GM12864 (cell line): Measurements from ENCODE around the gene SGCA.

Experiments
- DNase-seq: peaks from one replicate; pipeline ENCODE4 v3.0.0-alpha.2; 2011; ENCODE audit warnings: low read depth
- H3K4me3 ChIP-seq: 2 replicates; pipeline ENCODE4 v1.5.1; 2011; ENCODE audit warnings: mild to moderate bottlenecking, low read depth, low read length, control low read depth
- TF ChIP-seq, protein P1 (sequence below): IDR thresholded peaks from 2 replicates; pipeline ENCODE4 v1.5.1; 2011; ENCODE audit warnings: low read depth, mild to moderate bottlenecking, moderate library complexity, low read length, control low read depth, inconsistent platforms; ENCODE audit errors: missing control alignments

SGCA gene

DNA sequence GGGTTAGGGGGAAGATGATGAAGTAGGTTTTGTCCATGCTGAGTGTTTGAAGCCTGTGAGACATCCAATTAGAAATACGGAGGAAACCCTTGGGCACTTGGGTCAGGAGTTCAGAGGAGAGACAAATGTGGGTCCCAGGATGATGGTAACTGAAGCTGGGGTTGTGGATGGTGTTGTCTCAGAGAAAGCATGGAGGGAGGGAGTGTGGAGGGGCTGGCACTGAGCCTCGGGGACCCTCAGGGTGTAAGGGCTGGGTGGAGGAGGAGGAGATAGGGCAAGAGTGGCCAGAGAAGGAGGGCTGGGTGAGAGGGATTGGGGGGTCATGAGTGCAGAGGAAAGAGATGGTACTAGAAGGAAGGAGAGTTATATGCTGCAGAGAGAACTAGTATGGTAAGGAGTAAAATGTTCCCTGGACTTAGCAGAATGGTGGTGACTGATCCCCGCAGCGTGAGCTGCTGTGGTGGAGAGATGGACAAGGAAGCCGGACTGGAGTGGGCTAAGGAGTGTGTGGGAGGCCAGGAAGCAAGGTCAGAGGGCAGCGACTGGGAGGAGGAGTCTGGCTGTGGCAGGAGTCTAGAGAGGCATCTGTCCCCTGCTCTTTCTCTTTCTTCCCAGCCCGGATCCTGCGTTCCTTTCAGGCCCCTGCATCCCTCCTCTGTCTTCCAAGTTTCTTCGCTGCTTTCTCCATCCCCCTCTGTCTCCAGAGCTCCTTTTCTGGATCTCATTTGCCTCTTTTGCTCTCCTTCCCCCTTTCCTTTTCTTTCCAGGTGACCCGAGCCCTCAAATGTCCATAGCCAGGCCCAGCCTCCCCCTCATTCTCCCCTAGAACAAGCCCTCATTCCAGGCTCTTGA lies 39.5 kb downstream of the SGCA start:
- no peak for DNase-seq
- TF ChIP-seq, protein P1, sequence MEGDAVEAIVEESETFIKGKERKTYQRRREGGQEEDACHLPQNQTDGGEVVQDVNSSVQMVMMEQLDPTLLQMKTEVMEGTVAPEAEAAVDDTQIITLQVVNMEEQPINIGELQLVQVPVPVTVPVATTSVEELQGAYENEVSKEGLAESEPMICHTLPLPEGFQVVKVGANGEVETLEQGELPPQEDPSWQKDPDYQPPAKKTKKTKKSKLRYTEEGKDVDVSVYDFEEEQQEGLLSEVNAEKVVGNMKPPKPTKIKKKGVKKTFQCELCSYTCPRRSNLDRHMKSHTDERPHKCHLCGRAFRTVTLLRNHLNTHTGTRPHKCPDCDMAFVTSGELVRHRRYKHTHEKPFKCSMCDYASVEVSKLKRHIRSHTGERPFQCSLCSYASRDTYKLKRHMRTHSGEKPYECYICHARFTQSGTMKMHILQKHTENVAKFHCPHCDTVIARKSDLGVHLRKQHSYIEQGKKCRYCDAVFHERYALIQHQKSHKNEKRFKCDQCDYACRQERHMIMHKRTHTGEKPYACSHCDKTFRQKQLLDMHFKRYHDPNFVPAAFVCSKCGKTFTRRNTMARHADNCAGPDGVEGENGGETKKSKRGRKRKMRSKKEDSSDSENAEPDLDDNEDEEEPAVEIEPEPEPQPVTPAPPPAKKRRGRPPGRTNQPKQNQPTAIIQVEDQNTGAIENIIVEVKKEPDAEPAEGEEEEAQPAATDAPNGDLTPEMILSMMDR = no peak
- H3K4me3 ChIP-seq = no peak overlapping the region

DNA sequence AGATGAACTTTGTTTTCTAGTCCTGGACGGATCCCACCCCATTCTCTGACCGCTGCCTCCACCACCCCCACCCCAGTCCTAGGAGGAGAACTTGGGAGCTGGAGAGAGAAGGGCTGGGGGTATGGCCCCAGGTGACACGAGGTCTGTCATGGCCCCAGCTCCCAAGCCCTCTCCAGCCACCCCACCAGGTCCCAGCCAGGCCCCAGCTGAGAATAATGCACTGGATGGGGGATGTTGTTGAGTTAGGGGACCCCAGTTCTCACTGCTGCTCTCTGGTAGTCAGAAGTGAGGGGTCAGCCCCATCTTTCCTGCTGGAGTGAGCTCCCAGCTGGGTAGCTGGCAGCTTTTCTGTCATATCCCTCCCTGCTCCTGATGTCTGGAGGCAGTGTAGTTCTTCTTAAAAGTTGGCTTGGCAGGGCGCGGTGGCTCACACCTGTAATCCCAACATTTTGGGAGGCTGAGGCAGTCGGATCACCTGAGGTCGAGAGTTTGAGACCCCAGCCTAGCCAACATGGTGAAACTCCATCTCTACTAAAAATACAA lies 40.2 kb downstream of the SGCA start:
- no peak overlapping the region for H3K4me3 ChIP-seq
- no peak for DNase-seq
- TF ChIP-seq, protein P1 = no peak

DNA sequence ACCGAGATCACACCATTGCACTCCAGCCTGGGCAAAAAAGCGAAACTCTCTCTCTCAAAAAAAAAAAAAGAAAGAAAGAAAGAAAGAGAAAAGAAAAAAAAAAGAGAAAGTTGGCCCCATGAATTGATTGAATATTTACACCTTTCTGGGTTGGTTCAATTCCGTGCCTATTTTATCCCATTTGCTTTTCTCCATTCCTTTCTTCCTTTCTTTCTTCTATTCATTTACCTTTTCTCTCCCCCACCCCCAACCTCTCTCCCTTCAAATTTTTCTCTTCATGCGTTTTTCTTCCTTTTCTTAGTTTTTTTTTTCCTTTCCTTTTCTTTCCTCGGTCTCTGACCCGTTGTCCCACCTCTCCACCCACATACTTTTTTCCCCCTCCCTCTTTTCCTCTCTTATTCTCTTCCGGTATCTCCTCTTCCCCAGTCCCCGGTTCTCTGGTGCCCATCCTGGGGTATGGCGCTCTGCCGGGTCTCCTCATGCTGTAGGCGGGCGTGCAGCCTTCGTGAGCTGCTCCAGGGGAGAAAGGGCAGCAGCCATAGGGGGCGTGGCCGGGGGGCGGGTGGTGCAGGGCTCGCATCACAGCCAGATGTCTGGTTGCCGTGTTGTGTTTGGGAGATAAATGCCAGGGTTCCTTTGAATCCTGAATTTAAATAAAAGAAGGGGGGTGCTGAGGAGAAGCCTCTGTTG lies 40.9 kb downstream of the SGCA start:
- TF ChIP-seq, protein P1 = no peak
- no peak overlapping the region for H3K4me3 ChIP-seq
- DNase-seq = no peak

DNA sequence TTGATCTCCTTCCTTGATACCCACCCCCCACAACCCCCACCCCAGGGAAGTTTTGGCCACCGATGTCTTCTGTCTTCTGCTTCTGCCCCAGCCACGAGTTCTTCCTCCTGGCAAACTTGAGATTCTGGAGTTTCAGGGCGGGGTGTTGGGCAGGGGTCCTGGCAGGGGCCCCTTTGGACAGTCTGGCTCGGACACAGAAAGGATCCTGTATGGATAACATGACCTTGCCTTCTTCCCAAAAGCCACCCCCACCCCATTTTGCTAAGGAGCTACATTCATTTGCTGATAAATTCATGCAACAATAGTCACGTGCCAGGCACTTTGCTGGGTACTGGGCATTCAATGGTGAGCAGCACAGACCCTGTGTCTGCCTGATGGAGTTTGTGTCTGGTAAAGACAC lies 41.5 kb downstream of the SGCA start:
- no peak for DNase-seq
- TF ChIP-seq, protein P1 = no peak
- H3K4me3 ChIP-seq = no peak overlapping the region

DNA sequence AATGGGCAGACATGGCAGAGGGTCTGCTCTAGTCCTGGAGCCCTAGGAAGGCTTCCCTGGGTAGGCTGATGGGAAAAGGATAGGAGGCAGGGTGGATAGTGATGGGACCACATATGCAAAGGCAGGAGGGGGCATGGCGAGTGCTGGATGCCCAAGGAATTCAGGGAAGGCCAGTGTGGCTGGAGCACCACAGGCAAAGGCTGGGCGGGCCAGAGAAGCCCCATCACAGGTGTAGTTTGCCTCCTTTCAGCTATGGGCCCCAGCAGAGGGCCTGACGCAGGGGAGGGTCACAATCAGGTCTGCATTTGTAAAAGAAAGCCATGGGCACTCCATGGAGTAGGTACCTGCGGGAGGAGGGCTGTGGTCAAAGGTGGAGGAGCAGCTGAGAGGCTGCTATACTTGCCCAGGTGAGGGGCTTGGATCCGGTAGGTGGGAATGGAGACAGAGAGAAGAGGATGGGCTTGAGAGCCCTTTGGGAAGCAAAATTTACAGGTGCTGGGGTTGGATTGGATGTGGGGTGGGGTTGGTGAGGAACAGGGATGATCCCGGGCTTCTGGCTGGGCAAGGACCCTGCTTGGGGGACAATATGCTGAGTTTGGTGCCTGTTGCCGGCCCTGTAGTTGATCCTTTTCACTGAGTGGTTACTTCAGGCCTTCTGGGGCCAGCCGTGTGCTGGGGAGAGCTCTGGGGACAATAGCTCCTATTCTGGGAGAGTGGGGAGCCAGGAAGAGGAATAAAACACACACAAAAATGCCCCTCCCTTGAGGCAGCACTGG lies 42.2 kb downstream of the SGCA start:
- H3K4me3 ChIP-seq = no peak overlapping the region
- DNase-seq = no peak
- TF ChIP-seq, protein P1 = no peak

DNA sequence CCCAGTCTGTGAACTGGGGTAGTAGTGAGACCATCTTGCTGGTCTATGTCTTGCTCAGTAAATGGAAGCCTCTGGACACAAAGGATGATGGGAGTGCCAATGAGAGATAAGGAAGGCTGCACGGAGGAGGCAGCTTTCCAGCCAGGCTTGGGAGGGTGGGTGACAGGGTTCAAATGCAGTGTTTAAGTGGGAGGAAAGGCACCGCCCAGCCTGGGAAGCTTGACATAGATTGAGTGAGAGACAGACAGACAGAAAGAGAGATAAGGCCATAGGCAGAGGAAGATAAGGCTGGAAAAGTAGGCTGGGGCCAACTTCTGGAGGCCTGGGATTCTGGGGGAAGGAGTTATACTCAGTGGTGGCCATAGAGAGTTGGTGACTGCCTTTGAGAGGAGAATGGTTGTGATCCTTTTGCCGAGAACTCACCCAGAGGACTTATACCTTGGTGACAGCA lies 42.8 kb downstream of the SGCA start:
- no peak for DNase-seq
- H3K4me3 ChIP-seq = no peak overlapping the region

More for the DNA sequence above, 42.8 kb downstream of the SGCA start:
- TF ChIP-seq, protein P1 = no peak
